COLO668 (cell line): ENCODE data around the gene VTCN1.
"Not testable (repeated sequence)": the region's sequence is repeated elsewhere in the genome, so short reads cannot be mapped to it uniquely, and the experiment has no call there.

ENCODE experiments used
- DNase-seq: peaks from one replicate; lab custom pipeline; 2025; ENCODE audit not compliant: unreplicated experiment; lab: John Stamatoyannopoulos, UW

VTCN1 gene

GRCh38 chr1:117101858-117102257 lies 108.9 kb downstream of the VTCN1 start:
- not testable (repeated sequence) for DNase-seq

- no peak for DNase-seq
Measured at GRCh38 chr1:117101334-117101733, 109.4 kb downstream of the VTCN1 start.

- DNase-seq = no peak
Measured at GRCh38 chr1:117098287-117098890, 112.3 kb downstream of the VTCN1 start.

GRCh38 chr1:117097443-117097842 lies 113.3 kb downstream of the VTCN1 start:
- no peak for DNase-seq

GRCh38 chr1:117096951-117097408 lies 113.7 kb downstream of the VTCN1 start:
- DNase-seq = no peak

GRCh38 chr1:117094841-117095604 lies 115.7 kb downstream of the VTCN1 start:
- no peak for DNase-seq

- no peak for DNase-seq
Measured at GRCh38 chr1:117093870-117094621, 116.7 kb downstream of the VTCN1 start.
